H9 (cell line): Measurements from ENCODE around the gene KDM5B. TPM values are rescaled to one million over a fixed set of nuclear protein-coding genes. Genes with fewer than 3 reads are reported as not detected.

Experiments used
- DNase-seq: peaks from one replicate; pipeline ENCODE4 v3.0.0-alpha.2; 2017
- H2AFZ ChIP-seq: one replicate; pipeline ENCODE4 v1.6.1; 2013; ENCODE audit warnings: mild to moderate bottlenecking, low read length, control low read depth, moderate library complexity
- H2AK5ac ChIP-seq: 2 replicates; pipeline ENCODE4 v1.6.1; 2013; ENCODE audit warnings: low read length, control low read depth, mixed read lengths; ENCODE audit not compliant: insufficient read length
- H2BK120ac ChIP-seq: one replicate; pipeline ENCODE4 v1.6.1; 2013; ENCODE audit warnings: low read depth, mild to moderate bottlenecking, low read length, control low read depth, inconsistent platforms; ENCODE audit not compliant: poor library complexity, severe bottlenecking
- H2BK12ac ChIP-seq: 2 replicates; pipeline ENCODE4 v1.6.1; 2013; ENCODE audit warnings: low read length, control low read depth, mixed read lengths, low read depth; ENCODE audit not compliant: insufficient read length
- H2BK15ac ChIP-seq: 2 replicates; pipeline ENCODE4 v1.6.1; 2013; ENCODE audit warnings: low read depth, low read length, control low read depth
- H2BK20ac ChIP-seq: one replicate; pipeline ENCODE4 v1.6.1; 2013; ENCODE audit warnings: low read depth, mild to moderate bottlenecking, low read length, control low read depth, inconsistent platforms; ENCODE audit not compliant: poor library complexity, severe bottlenecking
- H2BK5ac ChIP-seq: 2 replicates; pipeline ENCODE4 v1.6.1; 2013; ENCODE audit warnings: low read length, control low read depth, mixed read lengths; ENCODE audit not compliant: insufficient read length
- H3K14ac ChIP-seq: 2 replicates; pipeline ENCODE4 v1.6.1; 2013; ENCODE audit warnings: low read length, control low read depth; ENCODE audit not compliant: insufficient read depth
- H3K18ac ChIP-seq: 2 replicates; pipeline ENCODE4 v1.6.1; 2013; ENCODE audit warnings: low read depth, mild to moderate bottlenecking, mixed read lengths, low read length, control low read depth; ENCODE audit not compliant: insufficient read length
- H3K23ac ChIP-seq: 2 replicates; pipeline ENCODE4 v1.6.1; 2013; ENCODE audit warnings: low read length, control low read depth, mixed read lengths, low read depth; ENCODE audit not compliant: insufficient read length
- H3K23me2 ChIP-seq: 2 replicates; pipeline ENCODE4 v1.6.1; 2013; ENCODE audit warnings: low read depth, mild to moderate bottlenecking, mixed read lengths, low read length, control low read depth; ENCODE audit not compliant: insufficient read length, poor library complexity, severe bottlenecking
- H3K27ac ChIP-seq: 2 replicates; pipeline ENCODE4 v1.5.1; 2013; ENCODE audit warnings: low read length, control low read depth, mixed read lengths, low read depth; ENCODE audit not compliant: insufficient read length
- H3K27me3 ChIP-seq: 2 replicates; pipeline ENCODE4 v1.6.1; 2013; ENCODE audit warnings: low read length, control low read depth, inconsistent platforms; ENCODE audit not compliant: insufficient read depth
- H3K4ac ChIP-seq: 2 replicates; pipeline ENCODE4 v1.6.1; 2013; ENCODE audit warnings: low read depth, mild to moderate bottlenecking, control low read depth, inconsistent platforms, low read length, moderate library complexity
- H3K4me1 ChIP-seq: 2 replicates; pipeline ENCODE4 v1.6.1; 2013; ENCODE audit warnings: low read length, control low read depth, inconsistent platforms; ENCODE audit not compliant: insufficient read depth
- H3K4me2 ChIP-seq: 2 replicates; pipeline ENCODE4 v1.6.1; 2013; ENCODE audit warnings: low read length, control low read depth, mixed read lengths; ENCODE audit not compliant: insufficient read length, insufficient read depth
- H3K56ac ChIP-seq: 2 replicates; pipeline ENCODE4 v1.6.1; 2013; ENCODE audit warnings: low read depth, mild to moderate bottlenecking, mixed read lengths, low read length, control low read depth; ENCODE audit not compliant: insufficient read length
- H3K79me1 ChIP-seq: 2 replicates; pipeline ENCODE4 v1.6.1; 2013; ENCODE audit warnings: low read depth, mild to moderate bottlenecking, moderate library complexity, low read length, control low read depth, inconsistent platforms; ENCODE audit not compliant: insufficient read depth, poor library complexity, severe bottlenecking
- H3K79me2 ChIP-seq: 2 replicates; pipeline ENCODE4 v1.6.1; 2013; ENCODE audit warnings: low read length, control low read depth, inconsistent platforms; ENCODE audit not compliant: insufficient read depth
- H3K9ac ChIP-seq: 2 replicates; pipeline ENCODE4 v1.6.1; 2013; ENCODE audit warnings: low read length, control low read depth, mixed read lengths; ENCODE audit not compliant: insufficient read length; ENCODE audit errors: extremely low read depth
- H3K9me3 ChIP-seq: one replicate; pipeline ENCODE4 v1.6.1; 2013; ENCODE audit warnings: low read depth, low read length, inconsistent platforms; ENCODE audit not compliant: control insufficient read depth
- H3T11ph ChIP-seq: one replicate; pipeline ENCODE4 v1.6.1; 2013; ENCODE audit warnings: mild to moderate bottlenecking, low read length, control low read depth, inconsistent platforms
- H4K20me1 ChIP-seq: one replicate; pipeline ENCODE4 v1.6.1; 2013; ENCODE audit not compliant: control insufficient read depth, insufficient read length, insufficient read depth
- H4K5ac ChIP-seq: 2 replicates; pipeline ENCODE4 v1.6.1; 2013; ENCODE audit warnings: low read depth, mild to moderate bottlenecking, mixed read lengths, low read length, control low read depth; ENCODE audit not compliant: insufficient read length
- H4K8ac ChIP-seq: replicated peaks from 2 replicates; pipeline ENCODE4 v1.6.1; 2013; ENCODE audit warnings: low read length, control low read depth, mixed read lengths, low read depth; ENCODE audit not compliant: insufficient read length
- H4K91ac ChIP-seq: 2 replicates; pipeline ENCODE4 v1.6.1; 2013; ENCODE audit warnings: low read depth, mild to moderate bottlenecking, moderate library complexity, mixed read lengths, low read length, control low read depth; ENCODE audit not compliant: insufficient read length
- H3K27ac Mint-ChIP-seq, 3 experiments: 2 replicates in 2 of 3; 3 replicates in 1 of 3; pipeline ENCODE4 v1.8.0; 2020 to 2021; ENCODE audit warnings: mixed read lengths in 3 of 3, mild to moderate bottlenecking in 1 of 3, moderate library complexity in 1 of 3
- H3K27me3 Mint-ChIP-seq: 2 replicates; pipeline ENCODE4 v1.8.0; 2021; ENCODE audit warnings: low read depth, mild to moderate bottlenecking, moderate library complexity, mixed read lengths
- H3K36me3 Mint-ChIP-seq, 3 experiments: 2 replicates in 2 of 3; 3 replicates in 1 of 3; pipeline ENCODE4 v1.8.0; 2020 to 2021; ENCODE audit warnings: low read depth in 3 of 3, mixed read lengths in 3 of 3; ENCODE audit not compliant: insufficient read depth in 1 of 3
- H3K4me1 Mint-ChIP-seq, 2 experiments: 2 replicates each; pipeline ENCODE4 v1.8.0; 2020; ENCODE audit warnings: mixed read lengths in 2 of 2
- H3K4me3 Mint-ChIP-seq, 2 experiments: 2 replicates in 1 of 2; 3 replicates in 1 of 2; pipeline ENCODE4 v1.8.0; 2020 to 2021; ENCODE audit warnings: mild to moderate bottlenecking in 2 of 2, mixed read lengths in 2 of 2, moderate library complexity in 1 of 2
- H3K9me3 Mint-ChIP-seq, 2 experiments: 2 replicates in 1 of 2; 3 replicates in 1 of 2; pipeline ENCODE4 v1.8.0; 2020; ENCODE audit warnings: mild to moderate bottlenecking in 2 of 2, mixed read lengths in 2 of 2, moderate library complexity in 1 of 2
- CTCF ChIP-seq: fragments of 200-600 bp; sonication (generic); conservative IDR thresholded peaks from 3 replicates; pipeline ENCODE4 v1.8.0; 2021; ENCODE audit warnings: antibody characterized with exemption, mild to moderate bottlenecking
- WGBS: extraction: QIAGEN DNeasy Blood & Tissue Kit; methylation state at CpG from one replicate; pipeline ENCODE4 v1.1.7; 2013; ENCODE audit warnings: missing lambda C conversion rate, low lambda C conversion rate, mixed read lengths; ENCODE audit not compliant: insufficient read length; ENCODE audit errors: extremely low coverage; 5-methylcytosine and 5-hydroxymethylcytosine counted together
- total RNA-seq: library from RNA; stranded (reverse); gene quantifications from 2 replicates; pipeline ENCODE4 v1.2.1, GENCODE V29; 2021

The KDM5B gene
- total RNA-seq, 1 experiment from 2014 or later, result 210 TPM

GRCh38 chr1:202754293-202754692 lies 53.9 kb downstream of the KDM5B start:
- WGBS, result no CpG with 5 or more reads among the region's 2 CpGs

More at GRCh38 chr1:202754293-202754692, 53.9 kb downstream of the KDM5B start:
- Histone ChIP-seq H3K27me3 (no peaks in the 10 kb centered on the region), H4K91ac (no peak overlapping the region), H2AK5ac (no peak overlapping the region), H2BK20ac (no peak overlapping the region), H3K23me2 (no peaks in the 10 kb centered on the region), H3K14ac (no peak overlapping the region), H3K79me1 (no peaks in the 10 kb centered on the region), H3K79me2 (no peaks in the 10 kb centered on the region), H3K9ac (no peak overlapping the region), H3K27ac (no peak overlapping the region), H3K18ac (no peak overlapping the region), H3K56ac (no peak overlapping the region), H2BK120ac (no peak overlapping the region), H2BK15ac (no peak overlapping the region), H2BK5ac (no peak overlapping the region), H2BK12ac (no peak overlapping the region), H4K5ac (no peak overlapping the region), H3K4me1 (no peaks in the 10 kb centered on the region), H3T11ph (no peak overlapping the region), H3K4me2 (no peak overlapping the region), H2AFZ (no peak overlapping the region), H3K23ac (no peak overlapping the region), H4K20me1 (no peaks in the 10 kb centered on the region), H3K9me3 (no peaks in the 10 kb centered on the region), H4K8ac (no peak overlapping the region), H3K4ac (no peak overlapping the region)
- no peak for TF ChIP-seq CTCF
- Mint-ChIP-seq H3K27ac (no peak overlapping the region), H3K27me3 (no peaks in the 10 kb centered on the region), H3K4me3 (no peak overlapping the region), H3K36me3 (peaks cover 57 to 95% (median 92%) of the 10 kb centered on the region in 3 experiments), H3K4me1 (no peaks in the 10 kb centered on the region), H3K9me3 (no peaks in the 10 kb centered on the region)
- no peak for DNase-seq
